ENCODE data around the gene SPG11. TPM values are rescaled to one million over a fixed set of nuclear protein-coding genes. Genes with fewer than 3 reads are reported as not detected.

Gene SPG11
- total and polyA plus RNA-seq, 10 of the 15 experiments (the other 5 are each of a cell fraction or from before 2014, with no cell fraction given): 22.1 to 85.1 (median 47.2) TPM

- Histone ChIP-seq H3K4me1 (ENCODE audit: control insufficient read depth, insufficient read depth, low read length) (no peaks in the 10 kb centered on the region), H3K9ac (ENCODE audit: control insufficient read depth, insufficient read depth, low read length) (no peak overlapping the region), H3K79me2 (ENCODE audit: control insufficient read depth, insufficient read depth, low read length) (no peaks in the 10 kb centered on the region), H3K4me3 (no peak overlapping the region), H3K4me2 (ENCODE audit: control insufficient read depth, insufficient read depth) (no peak overlapping the region), H2AFZ (ENCODE audit: control insufficient read depth, low read depth, low read length) (no peak overlapping the region), H3K27me3 (replicated peaks in 1 of 2; ENCODE audit: control insufficient read depth in 2 of 2, insufficient read depth in 2 of 2, low read length in 1 of 2) (no peaks in the 10 kb centered on the region), H4K20me1 (ENCODE audit: control insufficient read depth, insufficient read depth) (no peaks in the 10 kb centered on the region; the same call in 1 of the 2 replicates), H3K27ac (ENCODE audit: control insufficient read depth, insufficient read depth) (no peak overlapping the region), H3K36me3 (ENCODE audit: control insufficient read depth in 2 of 2, insufficient read depth in 2 of 2, low read length in 1 of 2) (peaks cover 6 to 16% of the 10 kb centered on the region in 2 experiments), H3K9me3 (replicated peaks; ENCODE audit: control insufficient read depth, insufficient read depth, low read length) (no peaks in the 10 kb centered on the region)
- WGBS (ENCODE audit: insufficient coverage, insufficient replicate concordance, low lambda C conversion rate, missing lambda C conversion rate): 43% methylated on average over 1 of the region's 1 CpG
- CTCF ChIA-PET: interaction anchor here (2.3 to 7.7 kb wide), 3 partner anchors 10 to 162 kb away, joined by 12 to 142 read pairs (median 32); partner anchors contain the start of gene TRIM69
- POLR2A ChIA-PET: interaction anchor here (0.6 to 0.9 kb wide), 3 partner anchors 48 to 162 kb away, joined by 3 to 4 read pairs (median 3); partner anchors contain the start of gene TRIM69
- ATAC-seq (no peak), DNase-seq (ENCODE audit: low read depth, low spot score) (no peak), FAIRE-seq (no peak)
- in situ Hi-C loops (cut with MboI) (no loop called here), intact Hi-C loops (cut with micrococcal nuclease; ENCODE audit: unreplicated experiment) (no loop called here)
- BruUV-seq (replicated peaks): no TSS peak
- TF ChIP-seq ZBTB40 (IDR thresholded peaks at IDR 0.05; ENCODE audit: borderline replicate concordance) (no peak), SREBF2 (IDR thresholded peaks at IDR 0.05; ENCODE audit: low read length) (no peak), SMARCA5 (IDR thresholded peaks at IDR 0.05) (no peak), MXI1 (IDR thresholded peaks at IDR 0.05; ENCODE audit: low read depth, low read length) (no peak), RFX5 (IDR thresholded peaks at IDR 0.05; ENCODE audit: low read depth, low read length) (no peak)
- TF ChIP-seq, protein P1, sequence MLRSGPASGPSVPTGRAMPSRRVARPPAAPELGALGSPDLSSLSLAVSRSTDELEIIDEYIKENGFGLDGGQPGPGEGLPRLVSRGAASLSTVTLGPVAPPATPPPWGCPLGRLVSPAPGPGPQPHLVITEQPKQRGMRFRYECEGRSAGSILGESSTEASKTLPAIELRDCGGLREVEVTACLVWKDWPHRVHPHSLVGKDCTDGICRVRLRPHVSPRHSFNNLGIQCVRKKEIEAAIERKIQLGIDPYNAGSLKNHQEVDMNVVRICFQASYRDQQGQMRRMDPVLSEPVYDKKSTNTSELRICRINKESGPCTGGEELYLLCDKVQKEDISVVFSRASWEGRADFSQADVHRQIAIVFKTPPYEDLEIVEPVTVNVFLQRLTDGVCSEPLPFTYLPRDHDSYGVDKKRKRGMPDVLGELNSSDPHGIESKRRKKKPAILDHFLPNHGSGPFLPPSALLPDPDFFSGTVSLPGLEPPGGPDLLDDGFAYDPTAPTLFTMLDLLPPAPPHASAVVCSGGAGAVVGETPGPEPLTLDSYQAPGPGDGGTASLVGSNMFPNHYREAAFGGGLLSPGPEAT (IDR thresholded peaks at IDR 0.05; ENCODE audit: low read depth): no peak
- TF ChIP-seq, protein P2, sequence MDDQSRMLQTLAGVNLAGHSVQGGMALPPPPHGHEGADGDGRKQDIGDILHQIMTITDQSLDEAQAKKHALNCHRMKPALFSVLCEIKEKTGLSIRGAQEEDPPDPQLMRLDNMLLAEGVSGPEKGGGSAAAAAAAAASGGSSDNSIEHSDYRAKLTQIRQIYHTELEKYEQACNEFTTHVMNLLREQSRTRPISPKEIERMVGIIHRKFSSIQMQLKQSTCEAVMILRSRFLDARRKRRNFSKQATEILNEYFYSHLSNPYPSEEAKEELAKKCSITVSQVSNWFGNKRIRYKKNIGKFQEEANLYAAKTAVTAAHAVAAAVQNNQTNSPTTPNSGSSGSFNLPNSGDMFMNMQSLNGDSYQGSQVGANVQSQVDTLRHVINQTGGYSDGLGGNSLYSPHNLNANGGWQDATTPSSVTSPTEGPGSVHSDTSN (IDR thresholded peaks at IDR 0.05; ENCODE audit: insufficient replicate concordance, low read depth, low read length): no peak
- TF ChIP-seq, protein P3, sequence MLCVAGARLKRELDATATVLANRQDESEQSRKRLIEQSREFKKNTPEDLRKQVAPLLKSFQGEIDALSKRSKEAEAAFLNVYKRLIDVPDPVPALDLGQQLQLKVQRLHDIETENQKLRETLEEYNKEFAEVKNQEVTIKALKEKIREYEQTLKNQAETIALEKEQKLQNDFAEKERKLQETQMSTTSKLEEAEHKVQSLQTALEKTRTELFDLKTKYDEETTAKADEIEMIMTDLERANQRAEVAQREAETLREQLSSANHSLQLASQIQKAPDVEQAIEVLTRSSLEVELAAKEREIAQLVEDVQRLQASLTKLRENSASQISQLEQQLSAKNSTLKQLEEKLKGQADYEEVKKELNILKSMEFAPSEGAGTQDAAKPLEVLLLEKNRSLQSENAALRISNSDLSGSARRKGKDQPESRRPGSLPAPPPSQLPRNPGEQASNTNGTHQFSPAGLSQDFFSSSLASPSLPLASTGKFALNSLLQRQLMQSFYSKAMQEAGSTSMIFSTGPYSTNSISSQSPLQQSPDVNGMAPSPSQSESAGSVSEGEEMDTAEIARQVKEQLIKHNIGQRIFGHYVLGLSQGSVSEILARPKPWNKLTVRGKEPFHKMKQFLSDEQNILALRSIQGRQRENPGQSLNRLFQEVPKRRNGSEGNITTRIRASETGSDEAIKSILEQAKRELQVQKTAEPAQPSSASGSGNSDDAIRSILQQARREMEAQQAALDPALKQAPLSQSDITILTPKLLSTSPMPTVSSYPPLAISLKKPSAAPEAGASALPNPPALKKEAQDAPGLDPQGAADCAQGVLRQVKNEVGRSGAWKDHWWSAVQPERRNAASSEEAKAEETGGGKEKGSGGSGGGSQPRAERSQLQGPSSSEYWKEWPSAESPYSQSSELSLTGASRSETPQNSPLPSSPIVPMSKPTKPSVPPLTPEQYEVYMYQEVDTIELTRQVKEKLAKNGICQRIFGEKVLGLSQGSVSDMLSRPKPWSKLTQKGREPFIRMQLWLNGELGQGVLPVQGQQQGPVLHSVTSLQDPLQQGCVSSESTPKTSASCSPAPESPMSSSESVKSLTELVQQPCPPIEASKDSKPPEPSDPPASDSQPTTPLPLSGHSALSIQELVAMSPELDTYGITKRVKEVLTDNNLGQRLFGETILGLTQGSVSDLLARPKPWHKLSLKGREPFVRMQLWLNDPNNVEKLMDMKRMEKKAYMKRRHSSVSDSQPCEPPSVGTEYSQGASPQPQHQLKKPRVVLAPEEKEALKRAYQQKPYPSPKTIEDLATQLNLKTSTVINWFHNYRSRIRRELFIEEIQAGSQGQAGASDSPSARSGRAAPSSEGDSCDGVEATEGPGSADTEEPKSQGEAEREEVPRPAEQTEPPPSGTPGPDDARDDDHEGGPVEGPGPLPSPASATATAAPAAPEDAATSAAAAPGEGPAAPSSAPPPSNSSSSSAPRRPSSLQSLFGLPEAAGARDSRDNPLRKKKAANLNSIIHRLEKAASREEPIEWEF (IDR thresholded peaks at IDR 0.05; ENCODE audit: insufficient replicate concordance, low read depth, low read length): no peak
- RAD21 ChIA-PET (ENCODE audit: unreplicated experiment): interaction anchor here (1.6 to 2.7 kb wide), 2 partner anchors 89 to 163 kb away, joined by 3 to 15 read pairs; partner anchors contain the start of gene TRIM69
- SMC1A ChIA-PET (ENCODE audit: uncharacterized antibody, unreplicated experiment): interaction anchor here (0.7 to 2.1 kb wide), 4 partner anchors 9 to 162 kb away, joined by 3 to 7 read pairs (median 3); partner anchors contain the start of gene TRIM69
Measured at GRCh38 chr15:44574734-44575133, 88.7 kb downstream of the SPG11 start.
